Measurements from ENCODE around the gene MNX1.

The MNX1 gene

GRCh38 chr7:157043745-157044144 lies 33.3 kb upstream of the MNX1 start:
- peak; percentile 64 for DNase-seq (ENCODE audit: extremely low spot score)
- CTCF ChIA-PET = interaction anchor here (0.6 kb wide), 1 partner anchor 75 kb away, joined by 3 read pairs; no protein-coding TSS in a partner anchor
- TF ChIP-seq FOXM1 (IDR thresholded peaks at IDR 0.05; ENCODE audit: borderline replicate concordance) (no peak), HDGF (IDR thresholded peaks at IDR 0.05; ENCODE audit: borderline replicate concordance) (no peak), ELF4 (IDR thresholded peaks at IDR 0.05) (no peak), LEF1 (IDR thresholded peaks at IDR 0.05; ENCODE audit: borderline replicate concordance) (no peak), FOXA1 (IDR thresholded peaks at IDR 0.05) (no peak)
- POLR2A ChIA-PET = interaction anchor here (1.0 to 6.3 kb wide), 7 partner anchors 14 to 95 kb away, joined by 3 to 44 read pairs (median 3); partner anchors contain the start of genes MNX1 and UBE3C

GRCh38 chr7:157041514-157042277 lies 31.2 kb upstream of the MNX1 start:
- DNase-seq (ENCODE audit: extremely low spot score) = no peak
- CTCF ChIA-PET = no interaction called here
- POLR2A ChIA-PET = interaction anchor here (0.7 to 6.3 kb wide), 8 partner anchors 12 to 148 kb away, joined by 3 to 44 read pairs (median 3); partner anchors contain the start of genes LMBR1 and MNX1
- TF ChIP-seq ARNT (IDR thresholded peaks at IDR 0.05) = no peak

- CTCF ChIA-PET = no interaction called here
- DNase-seq (ENCODE audit: extremely low spot score) = no peak
- POLR2A ChIA-PET = interaction anchor here (0.9 to 6.3 kb wide), 6 partner anchors 19 to 148 kb away, joined by 3 to 44 read pairs (median 4); partner anchors contain the start of genes LMBR1 and MNX1
- TF ChIP-seq BHLHE40 (IDR thresholded peaks at IDR 0.05; ENCODE audit: borderline replicate concordance) = no peak
- no peak for TF ChIP-seq SUZ12 (IDR thresholded peaks at IDR 0.05)
- TF ChIP-seq PKNOX1 (IDR thresholded peaks at IDR 0.05) = no peak
- no peak for TF ChIP-seq FOXM1 (IDR thresholded peaks at IDR 0.05; ENCODE audit: borderline replicate concordance)
- no peak for TF ChIP-seq CTBP1 (IDR thresholded peaks at IDR 0.05; ENCODE audit: borderline replicate concordance)
- no peak for TF ChIP-seq ZNF384 (IDR thresholded peaks at IDR 0.05)
- TF ChIP-seq FOXA1 (IDR thresholded peaks at IDR 0.05) = no peak
- TF ChIP-seq SP1 (IDR thresholded peaks at IDR 0.05) = no peak
- TF ChIP-seq ARNT (IDR thresholded peaks at IDR 0.05) = no peak
- TF ChIP-seq LEF1 (IDR thresholded peaks at IDR 0.05; ENCODE audit: borderline replicate concordance) = no peak
- TF ChIP-seq L3MBTL2 (conservative IDR thresholded peaks at IDR 0.05) = no peak
- no peak for TF ChIP-seq TARDBP (IDR thresholded peaks at IDR 0.05)
- TF ChIP-seq HDGF (IDR thresholded peaks at IDR 0.05; ENCODE audit: borderline replicate concordance) = no peak
- no peak for TF ChIP-seq ELF4 (IDR thresholded peaks at IDR 0.05)
- TF ChIP-seq FOXK2 (IDR thresholded peaks at IDR 0.05) = no peak
- no peak for TF ChIP-seq NFRKB (IDR thresholded peaks at IDR 0.05)
These were observed 30.5 kb upstream of the MNX1 start for GRCh38 chr7:157041004-157041403.

- ChIA-PET POLR2A (interaction anchor here (0.9 kb wide), 1 partner anchor 8 kb away, joined by 3 read pairs; no protein-coding TSS in a partner anchor), CTCF (interaction anchor here (1.1 kb wide), 1 partner anchor 24 kb away, joined by 3 read pairs; no protein-coding TSS in a partner anchor)
- TF ChIP-seq NFRKB (IDR thresholded peaks at IDR 0.05) = no peak
- no peak for TF ChIP-seq L3MBTL2 (conservative IDR thresholded peaks at IDR 0.05)
- no peak for TF ChIP-seq ARNT (IDR thresholded peaks at IDR 0.05)
- TF ChIP-seq SUZ12 (IDR thresholded peaks at IDR 0.05) = no peak
- TF ChIP-seq FOXM1 (IDR thresholded peaks at IDR 0.05; ENCODE audit: borderline replicate concordance) = no peak
- no peak for TF ChIP-seq PKNOX1 (IDR thresholded peaks at IDR 0.05)
- no peak for TF ChIP-seq HDGF (IDR thresholded peaks at IDR 0.05; ENCODE audit: borderline replicate concordance)
- TF ChIP-seq BHLHE40 (IDR thresholded peaks at IDR 0.05; ENCODE audit: borderline replicate concordance) = no peak
- no peak for TF ChIP-seq ELF4 (IDR thresholded peaks at IDR 0.05)
- no peak for TF ChIP-seq LEF1 (IDR thresholded peaks at IDR 0.05; ENCODE audit: borderline replicate concordance)
- no peak for TF ChIP-seq CTBP1 (IDR thresholded peaks at IDR 0.05; ENCODE audit: borderline replicate concordance)
- no peak for TF ChIP-seq ZNF384 (IDR thresholded peaks at IDR 0.05)
- DNase-seq (ENCODE audit: extremely low spot score) = no peak
These were observed 27.2 kb upstream of the MNX1 start for GRCh38 chr7:157037635-157038034.

- no peak for DNase-seq (ENCODE audit: extremely low spot score)
- POLR2A ChIA-PET = interaction anchor here (0.7 kb wide), 1 partner anchor 24 kb away, joined by 3 read pairs; no protein-coding TSS in a partner anchor
- no peak for TF ChIP-seq ELF4 (IDR thresholded peaks at IDR 0.05)
- TF ChIP-seq CTBP1 (IDR thresholded peaks at IDR 0.05; ENCODE audit: borderline replicate concordance) = no peak
- no peak for TF ChIP-seq HDGF (IDR thresholded peaks at IDR 0.05; ENCODE audit: borderline replicate concordance)
- no peak for TF ChIP-seq ARNT (IDR thresholded peaks at IDR 0.05)
- no peak for TF ChIP-seq TARDBP (IDR thresholded peaks at IDR 0.05)
- CTCF ChIA-PET = no interaction called here
These were observed 26.6 kb upstream of the MNX1 start for GRCh38 chr7:157037028-157037427.

- TF ChIP-seq BHLHE40 (IDR thresholded peaks at IDR 0.05; ENCODE audit: borderline replicate concordance) = no peak
- no peak for TF ChIP-seq TARDBP (IDR thresholded peaks at IDR 0.05)
- no peak for TF ChIP-seq FOXK2 (IDR thresholded peaks at IDR 0.05)
- TF ChIP-seq HDGF (IDR thresholded peaks at IDR 0.05; ENCODE audit: borderline replicate concordance) = no peak
- TF ChIP-seq PKNOX1 (IDR thresholded peaks at IDR 0.05) = no peak
- no peak for TF ChIP-seq NFRKB (IDR thresholded peaks at IDR 0.05)
- no peak for TF ChIP-seq ZNF384 (IDR thresholded peaks at IDR 0.05)
- no peak for TF ChIP-seq FOXA1 (IDR thresholded peaks at IDR 0.05)
- no peak for TF ChIP-seq LEF1 (IDR thresholded peaks at IDR 0.05; ENCODE audit: borderline replicate concordance)
- no peak for TF ChIP-seq SP1 (IDR thresholded peaks at IDR 0.05)
- no peak for DNase-seq (ENCODE audit: extremely low spot score)
- POLR2A ChIA-PET = interaction anchor here (0.7 kb wide), 1 partner anchor 23 kb away, joined by 3 read pairs; no protein-coding TSS in a partner anchor
- CTCF ChIA-PET = no interaction called here
These were observed 25.5 kb upstream of the MNX1 start for GRCh38 chr7:157035979-157036378.
